SW480 (cell line): Measurements from ENCODE around the gene CCDC134.
"Not testable (repeated sequence)": the region's sequence is repeated elsewhere in the genome, so short reads cannot be mapped to it uniquely, and the experiment has no call there.

Experiments used
- DNase-seq: peaks from one replicate; pipeline ENCODE4 v3.0.0-alpha.2; 2016; ENCODE audit warnings: low spot score

The CCDC134 gene

DNA sequence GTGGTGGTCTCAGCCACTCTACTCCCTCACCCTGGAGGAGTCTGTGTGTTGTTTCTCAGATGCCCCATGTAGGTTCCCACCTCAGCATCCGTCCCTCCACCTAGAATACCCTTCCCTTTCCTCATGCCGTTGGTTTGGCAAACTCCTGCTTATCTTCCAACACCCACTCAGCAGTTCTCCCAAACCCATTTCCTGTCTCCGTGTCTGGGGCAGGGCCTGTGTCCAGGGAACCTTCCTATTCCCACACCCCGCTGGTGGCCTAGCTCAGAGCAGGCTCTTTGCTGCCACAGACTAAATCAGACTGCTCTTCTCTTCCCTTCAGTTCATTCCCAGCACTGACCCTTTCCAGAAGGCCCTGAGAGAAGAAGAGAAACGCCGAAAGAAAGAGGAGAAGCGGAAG lies 24.9 kb downstream of the CCDC134 start:
- DNase-seq = no peak

DNA sequence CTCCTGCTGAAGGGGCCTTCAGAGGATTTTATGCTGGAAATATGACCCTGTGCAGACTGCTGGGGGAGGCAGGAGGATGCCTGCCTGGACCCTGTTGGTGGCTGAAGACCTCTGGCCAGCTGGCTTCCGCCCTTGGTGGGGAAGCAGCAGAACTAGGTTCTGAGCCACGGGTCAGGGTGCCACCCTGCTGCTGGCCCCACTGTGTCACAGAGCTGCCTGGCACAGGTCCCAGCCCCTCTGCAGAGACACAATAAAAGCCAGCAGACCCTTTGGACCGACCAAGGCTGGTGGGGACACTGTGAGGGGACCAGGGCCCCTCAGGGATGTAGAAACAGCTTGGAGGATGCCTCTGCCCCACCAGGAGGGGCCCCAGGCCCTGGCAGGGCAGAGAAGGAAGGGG lies 25.5 kb downstream of the CCDC134 start:
- DNase-seq = no peak

DNA sequence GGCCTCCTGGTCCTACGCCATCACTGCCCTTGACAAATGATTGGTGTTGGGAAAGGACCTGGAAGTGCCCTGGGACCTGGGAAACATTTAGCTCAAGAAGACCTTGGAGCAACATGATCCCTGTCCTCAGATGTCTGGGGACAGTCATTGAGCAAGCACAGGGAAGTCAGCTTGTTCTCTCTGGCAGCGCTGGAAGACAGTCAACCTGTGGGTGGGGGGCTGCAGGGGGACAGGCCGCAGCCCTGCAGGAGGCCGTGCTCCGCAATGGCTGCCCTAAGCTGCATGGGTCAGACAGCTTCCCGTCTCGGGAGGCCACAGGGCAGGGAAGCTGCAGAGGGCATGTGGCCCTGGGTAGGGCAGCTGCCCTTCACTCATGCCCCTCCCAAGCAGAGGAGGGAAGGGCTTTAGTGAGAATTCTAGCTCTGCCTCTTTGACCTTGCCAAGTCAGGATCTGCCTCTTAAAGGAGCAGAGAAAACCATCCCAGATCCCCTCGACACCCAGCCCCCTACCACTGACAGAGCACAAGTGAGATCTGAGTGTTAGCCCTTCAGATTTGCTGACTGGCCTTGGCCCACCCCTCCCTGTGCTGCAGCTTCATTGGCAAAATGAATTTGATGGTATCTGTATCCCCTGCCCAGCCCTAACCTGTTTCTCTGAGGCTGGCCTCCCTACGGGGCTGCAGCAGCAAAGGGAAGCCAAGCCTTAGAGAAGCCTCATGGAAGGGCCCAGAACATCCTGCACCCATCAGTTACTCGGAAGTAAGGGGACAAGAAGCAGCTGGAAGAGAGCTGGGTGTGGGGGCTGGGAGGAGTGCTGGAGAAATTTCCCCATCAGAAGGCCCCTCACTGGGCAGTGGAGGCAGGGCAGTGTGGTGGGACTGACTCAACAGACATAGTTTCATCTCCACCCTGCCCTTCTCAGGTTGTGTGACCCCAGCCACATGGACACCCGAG lies 26.2 kb downstream of the CCDC134 start:
- DNase-seq = no peak

DNA sequence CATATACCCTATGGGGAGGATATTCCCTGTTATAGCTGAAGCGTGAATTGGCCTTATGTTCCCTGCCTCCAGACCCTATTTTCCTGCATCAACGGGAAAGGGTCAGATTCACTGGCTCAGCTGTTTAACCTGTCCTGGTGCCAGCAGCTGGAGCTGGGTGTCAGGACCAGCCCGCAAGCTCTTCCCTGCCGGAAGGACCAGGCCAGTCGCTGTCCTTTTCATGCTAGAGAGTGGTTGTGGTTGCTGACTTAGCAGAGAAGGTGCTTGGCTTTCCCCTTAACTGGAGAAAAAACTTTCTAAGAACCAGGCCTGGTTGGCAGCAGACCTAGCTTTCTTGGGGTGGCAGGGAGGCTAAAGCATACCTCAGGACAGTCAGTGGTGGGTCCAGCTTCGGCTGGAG lies 27.2 kb downstream of the CCDC134 start:
- no peak for DNase-seq

DNA sequence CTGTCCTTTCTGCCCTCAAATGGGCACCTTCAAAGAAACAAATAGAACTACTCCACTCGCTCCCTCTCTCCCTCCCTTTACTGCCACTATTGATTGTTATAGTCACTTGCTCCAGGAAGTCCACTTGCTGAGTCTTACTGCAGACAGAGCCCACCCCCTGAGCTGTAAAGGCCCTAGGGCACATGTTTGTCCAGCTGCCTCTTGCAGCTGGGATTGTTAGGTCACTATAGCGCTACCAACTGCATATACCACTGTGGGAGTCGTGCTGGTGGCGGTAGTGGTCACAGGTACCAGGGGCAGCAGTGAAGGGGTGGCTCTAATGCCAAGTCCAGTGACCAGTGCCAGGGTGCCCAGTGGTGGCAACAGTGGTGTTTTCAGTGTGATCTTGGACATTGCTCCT lies 28.0 kb downstream of the CCDC134 start:
- no peak for DNase-seq

DNA sequence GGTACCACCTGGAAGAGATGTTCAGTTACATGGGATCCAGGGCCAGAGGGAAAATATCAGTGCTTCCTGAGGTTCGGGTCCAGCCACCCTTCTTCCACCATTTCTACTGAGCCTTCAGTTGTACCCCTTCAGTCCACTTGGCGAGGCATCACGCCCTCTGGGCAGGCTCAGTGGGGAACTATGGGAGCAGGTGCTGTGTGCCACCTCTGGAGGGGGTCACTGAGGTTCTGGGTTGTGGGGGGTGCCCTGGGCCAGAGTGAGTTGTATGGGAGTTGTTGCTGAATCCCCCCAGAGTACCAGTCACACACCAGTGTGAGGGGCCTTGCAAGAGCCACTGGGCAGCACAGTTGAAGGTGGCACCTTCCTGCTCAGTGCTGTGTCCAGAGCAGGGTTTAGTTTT lies 29.7 kb downstream of the CCDC134 start:
- no peak for DNase-seq

DNA sequence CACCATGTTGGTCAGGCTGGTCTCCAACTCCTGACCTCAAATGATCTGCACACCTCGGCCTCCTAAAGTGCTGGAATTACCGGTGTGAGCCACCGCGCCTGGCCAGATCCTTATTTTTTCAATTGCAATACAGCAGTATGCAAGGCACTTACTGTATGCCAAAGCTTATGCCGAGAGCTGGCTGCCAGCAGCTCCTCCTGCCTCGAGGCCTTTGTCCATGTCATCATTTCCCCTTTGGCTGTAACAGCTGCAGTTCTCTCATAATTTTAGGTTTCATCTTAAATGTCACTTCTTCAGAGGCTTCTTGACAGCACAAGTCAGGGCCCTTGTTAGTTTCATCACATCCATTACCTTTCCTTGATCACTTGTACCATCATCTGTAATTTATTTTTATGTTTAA lies 30.9 kb downstream of the CCDC134 start:
- DNase-seq = no peak

DNA sequence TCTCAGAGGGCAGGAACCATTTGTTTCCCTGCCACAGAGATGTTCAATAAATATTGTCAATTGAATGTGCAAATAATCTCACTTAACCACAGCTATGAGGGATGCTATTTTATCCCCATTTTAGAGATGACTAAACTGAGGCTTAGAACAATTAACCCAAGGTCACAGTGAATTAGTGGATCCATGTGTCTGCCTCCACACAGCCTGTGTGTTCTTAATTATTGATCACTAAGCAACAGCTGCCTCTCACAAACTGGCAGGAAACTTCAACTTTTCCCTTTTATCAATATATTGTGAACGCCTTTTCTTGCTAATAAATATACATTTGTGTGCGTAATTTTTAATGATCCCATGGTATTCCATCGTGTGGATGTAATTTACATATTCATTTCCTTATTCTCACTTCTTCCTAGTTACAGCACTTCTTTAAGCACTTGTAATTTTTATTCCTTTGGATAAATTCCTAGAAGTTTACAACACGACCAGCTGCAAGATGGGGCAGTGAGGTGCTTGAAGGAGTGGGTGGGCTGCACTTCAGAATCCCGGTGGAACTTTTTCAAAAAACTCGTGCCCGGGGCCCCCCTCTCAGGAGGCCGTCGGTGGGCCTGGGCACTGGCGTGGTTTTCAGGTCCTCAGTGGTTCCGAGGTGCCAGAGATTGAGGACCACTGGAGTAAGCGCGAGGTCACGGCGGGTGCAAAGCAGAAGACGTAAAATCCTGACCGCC lies 31.5 kb downstream of the CCDC134 start:
- DNase-seq = peak; percentile 17

DNA sequence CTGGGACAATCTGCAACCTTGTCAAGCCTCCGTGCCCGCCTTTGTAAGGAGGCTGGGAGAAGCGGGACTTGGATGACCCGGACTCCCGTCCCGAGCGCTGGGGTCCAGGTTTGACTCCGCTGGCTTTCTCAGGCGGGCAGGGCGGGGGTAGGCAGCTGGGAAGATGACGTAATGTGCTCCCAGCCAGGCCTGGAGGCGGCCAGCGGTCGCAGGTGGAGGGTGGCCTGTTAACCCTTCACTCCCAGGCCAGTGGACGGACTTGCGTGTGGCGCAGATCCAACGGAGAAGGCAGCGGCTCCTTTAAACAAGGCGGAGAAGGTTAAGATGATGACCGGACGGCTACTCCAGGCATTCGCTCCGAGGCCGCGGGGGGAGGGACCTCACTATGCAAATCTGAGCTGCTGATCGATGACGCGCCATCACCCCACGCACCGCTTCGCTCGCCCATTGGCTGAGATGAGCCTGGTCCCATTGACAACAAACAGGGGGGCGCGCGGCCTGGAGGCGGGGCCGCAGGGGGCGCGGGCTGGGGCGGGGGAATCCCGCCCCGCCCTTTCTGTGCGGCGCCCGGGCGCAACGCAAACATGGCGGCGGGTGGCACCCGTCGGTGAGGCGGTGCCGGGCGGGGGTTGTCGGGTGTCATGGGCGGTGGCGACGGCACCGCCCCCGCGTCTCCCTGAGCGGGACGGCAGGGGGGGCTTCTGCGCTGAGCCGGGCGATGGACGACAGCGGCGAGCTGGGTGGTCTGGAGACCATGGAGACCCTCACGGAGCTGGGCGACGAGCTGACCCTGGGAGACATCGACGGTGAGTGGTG lies 32.3 kb downstream of the CCDC134 start, which contains the start of gene SREBF2:
Gene SREBF2, plus strand, starts transcription at position 553 of the 816 bp plus-strand sequence. Its CDS starts 166 bp downstream, at position 719.
- peak; percentile 99 for DNase-seq

DNA sequence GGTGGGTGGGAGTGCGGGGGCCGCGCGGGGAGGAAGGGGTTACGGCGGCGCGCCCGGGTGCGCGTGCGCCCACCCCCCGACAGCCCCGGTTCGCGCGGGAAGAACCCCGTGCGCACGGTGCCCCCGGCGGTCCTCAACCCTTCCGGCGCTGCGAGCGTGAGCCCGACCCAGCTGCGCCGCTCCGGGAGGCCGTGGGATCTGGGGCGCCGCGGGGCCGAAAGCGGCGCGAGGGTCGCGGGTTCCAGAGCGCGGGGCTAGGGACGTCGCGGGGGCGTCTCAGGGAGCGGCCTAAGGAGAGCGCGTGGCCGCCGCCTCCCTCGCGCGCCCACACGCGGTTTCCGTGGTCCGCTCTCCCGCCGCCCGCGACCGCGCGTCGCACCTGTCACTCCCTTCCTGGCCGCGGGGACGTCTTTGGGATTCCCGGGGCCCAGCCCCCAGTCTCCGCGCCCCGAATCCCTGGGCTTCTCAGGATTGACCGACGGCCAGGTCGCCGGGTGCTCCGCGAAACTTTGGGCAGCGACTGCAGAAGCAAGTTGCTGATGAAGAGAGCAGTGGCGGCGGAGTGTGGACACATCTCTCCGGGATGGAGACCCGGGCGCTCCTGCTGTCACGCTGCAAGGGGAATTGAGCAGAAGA lies 33.0 kb downstream of the CCDC134 start:
- DNase-seq = peak; percentile 14

DNA sequence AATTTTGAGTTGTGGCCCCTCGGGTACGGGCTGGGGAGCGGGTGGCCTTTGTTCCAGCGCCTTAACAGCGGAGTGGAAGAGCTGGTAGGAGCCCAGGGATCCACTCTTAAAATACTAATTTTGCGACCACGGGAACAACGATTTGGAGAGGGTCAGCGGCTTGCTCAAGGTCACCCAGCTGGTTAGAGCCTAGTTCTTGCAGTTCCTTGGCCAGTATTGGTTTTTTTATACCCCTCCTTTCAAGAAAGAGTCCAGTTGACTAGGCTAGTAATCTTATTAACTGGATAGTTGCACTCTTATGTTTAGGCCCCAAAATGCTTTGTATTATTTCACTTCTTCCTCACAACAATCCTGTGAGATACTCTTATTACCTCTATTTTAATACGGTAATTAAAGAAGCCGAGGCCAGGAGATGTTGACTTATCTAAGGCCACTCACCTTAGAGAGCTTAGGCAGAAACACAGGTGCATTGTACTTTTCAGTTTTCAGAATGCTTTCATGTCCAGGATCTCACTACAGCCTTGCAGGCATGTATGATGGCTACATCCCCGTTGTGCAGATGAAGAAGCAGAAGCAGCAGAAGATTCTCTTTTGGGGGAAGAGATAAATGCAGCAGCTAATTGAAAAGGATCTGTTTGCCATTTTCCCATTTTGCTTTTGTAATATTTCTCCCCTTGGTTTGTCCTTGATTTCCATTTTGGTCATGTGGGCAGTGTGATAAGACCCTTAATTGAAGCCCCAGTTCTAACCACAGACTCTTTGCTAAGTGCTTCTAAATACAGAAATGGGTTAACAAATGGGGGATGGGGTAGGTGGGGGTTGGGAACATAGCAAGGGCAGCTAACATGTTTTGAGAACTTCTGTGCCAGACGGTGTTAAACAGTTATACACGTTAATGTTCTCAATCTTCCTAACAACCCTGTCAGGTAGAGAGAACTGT lies 33.8 kb downstream of the CCDC134 start:
- no peak for DNase-seq

DNA sequence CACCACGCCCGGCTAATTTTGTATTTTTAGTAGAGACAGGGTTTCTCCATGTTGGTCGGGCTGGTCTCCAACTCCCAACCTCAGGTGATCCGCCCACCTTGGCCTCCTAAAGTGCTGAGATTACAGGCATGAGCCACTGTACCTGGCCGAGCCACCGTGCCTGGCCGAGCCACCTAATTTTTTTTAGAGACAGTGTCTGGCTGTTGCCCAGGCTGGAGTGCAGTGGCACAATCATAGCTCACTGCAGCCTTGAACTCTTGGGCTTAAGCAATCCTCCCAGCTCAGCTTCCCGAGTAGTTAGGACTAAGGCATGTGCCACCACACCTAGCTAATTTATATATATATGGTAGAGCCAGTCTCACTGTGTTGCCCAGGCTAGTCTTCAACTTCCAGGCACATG lies 35.0 kb downstream of the CCDC134 start:
- not testable (repeated sequence) for DNase-seq

DNA sequence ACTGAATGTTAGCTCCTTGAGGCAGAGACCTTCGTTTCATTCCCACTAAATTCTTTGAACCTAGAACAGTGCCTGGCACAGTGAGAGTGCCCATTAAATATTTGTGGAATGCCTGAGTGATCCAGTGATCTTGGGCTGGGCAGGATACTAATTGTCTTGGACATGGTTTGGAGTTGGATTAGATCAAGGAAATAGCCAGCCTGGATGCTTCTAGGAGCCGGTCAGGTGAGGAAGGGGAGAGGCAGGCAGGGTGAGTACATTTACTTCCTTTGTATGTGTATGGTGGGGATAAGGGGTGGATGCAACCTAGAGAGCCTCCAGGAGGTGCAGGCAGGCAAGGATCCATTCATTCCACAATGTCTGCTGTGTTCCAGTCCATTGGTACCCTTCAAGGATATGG lies 36.1 kb downstream of the CCDC134 start:
- no peak for DNase-seq

DNA sequence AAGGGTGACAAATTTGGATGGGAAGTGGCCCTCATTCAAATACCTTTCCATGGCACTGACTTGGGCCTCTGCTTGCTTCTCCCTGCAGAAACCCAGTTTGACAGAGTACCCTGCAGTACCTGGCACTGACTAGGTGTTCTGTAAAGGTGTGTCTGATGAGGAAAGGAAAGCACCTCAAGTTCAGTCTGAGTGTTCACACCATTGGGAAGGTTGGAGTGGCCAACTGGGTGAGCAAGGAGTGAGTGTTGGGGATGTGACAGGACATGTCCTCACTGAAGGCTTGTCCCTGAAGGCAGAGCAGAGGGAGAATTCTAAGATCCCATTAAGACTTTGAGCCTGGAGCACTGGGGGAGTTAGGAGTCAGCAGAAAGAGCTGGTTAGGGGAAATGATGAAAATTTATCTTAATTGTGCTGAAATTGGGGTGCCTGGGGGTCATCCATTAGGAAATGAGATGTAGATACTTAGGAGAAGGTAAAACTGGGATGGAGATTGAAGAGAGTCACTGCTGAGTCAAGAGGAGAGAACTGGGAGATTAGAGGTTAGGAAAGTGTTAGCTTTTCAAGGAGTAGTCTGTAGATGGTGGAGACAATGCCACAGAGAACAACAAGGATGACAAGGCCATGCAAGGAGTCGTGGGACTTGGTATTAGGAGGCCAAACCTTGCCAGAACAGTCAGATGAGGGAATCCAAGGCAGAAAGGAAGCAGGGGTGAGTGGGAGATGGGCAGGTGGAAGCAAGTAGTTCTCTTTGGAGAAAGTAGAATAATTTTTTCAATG lies 38.6 kb downstream of the CCDC134 start:
- DNase-seq = no peak

DNA sequence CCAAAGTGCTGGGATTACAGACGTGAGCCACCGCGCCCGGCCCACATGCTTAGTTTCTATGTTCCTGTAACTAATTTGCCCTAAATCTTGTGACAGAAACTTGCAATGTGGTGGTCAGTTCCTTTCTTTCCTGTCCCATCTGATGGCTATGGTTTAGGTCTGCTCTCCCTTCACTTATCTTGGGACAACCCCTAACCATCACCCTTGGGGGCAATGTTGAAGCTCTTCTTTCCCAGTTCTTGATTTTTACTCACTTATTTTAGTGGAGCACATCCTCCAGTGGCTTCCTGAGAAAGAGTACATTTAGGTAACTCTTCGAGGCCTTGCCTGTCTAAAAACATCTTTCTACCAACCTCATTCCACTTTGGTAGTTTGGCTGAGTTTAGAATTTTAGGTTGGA lies 39.7 kb downstream of the CCDC134 start:
- DNase-seq = no peak

DNA sequence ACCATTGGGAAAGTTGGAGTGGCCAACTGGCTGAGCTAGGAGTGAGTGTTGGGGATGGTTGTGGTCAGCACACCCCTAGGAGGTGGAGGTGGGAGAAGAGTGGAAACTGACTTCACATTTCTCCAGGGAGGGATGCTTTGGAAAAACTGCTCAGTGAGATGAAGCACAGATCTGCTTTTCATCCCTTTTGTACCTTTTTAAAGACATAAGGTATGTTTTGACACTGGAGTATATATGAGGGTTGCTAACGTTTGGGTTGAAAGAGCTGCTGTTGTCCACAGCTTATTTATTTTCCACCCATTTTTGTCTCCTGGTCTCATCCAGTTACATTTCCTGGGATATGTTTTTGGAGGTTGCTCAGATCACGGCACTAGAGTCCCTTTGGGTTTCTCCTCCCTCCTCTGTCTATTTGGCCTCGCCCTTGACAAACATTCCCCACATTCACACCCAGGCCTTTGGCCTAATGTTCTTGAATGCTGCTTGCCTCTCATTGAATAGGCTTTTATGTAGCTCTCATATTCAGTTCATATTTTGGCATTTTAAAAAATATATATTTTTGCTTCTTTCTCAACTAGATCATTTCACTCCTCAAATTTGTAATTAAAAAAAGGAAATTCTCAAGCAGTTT lies 40.7 kb downstream of the CCDC134 start:
- DNase-seq = peak; percentile 36

DNA sequence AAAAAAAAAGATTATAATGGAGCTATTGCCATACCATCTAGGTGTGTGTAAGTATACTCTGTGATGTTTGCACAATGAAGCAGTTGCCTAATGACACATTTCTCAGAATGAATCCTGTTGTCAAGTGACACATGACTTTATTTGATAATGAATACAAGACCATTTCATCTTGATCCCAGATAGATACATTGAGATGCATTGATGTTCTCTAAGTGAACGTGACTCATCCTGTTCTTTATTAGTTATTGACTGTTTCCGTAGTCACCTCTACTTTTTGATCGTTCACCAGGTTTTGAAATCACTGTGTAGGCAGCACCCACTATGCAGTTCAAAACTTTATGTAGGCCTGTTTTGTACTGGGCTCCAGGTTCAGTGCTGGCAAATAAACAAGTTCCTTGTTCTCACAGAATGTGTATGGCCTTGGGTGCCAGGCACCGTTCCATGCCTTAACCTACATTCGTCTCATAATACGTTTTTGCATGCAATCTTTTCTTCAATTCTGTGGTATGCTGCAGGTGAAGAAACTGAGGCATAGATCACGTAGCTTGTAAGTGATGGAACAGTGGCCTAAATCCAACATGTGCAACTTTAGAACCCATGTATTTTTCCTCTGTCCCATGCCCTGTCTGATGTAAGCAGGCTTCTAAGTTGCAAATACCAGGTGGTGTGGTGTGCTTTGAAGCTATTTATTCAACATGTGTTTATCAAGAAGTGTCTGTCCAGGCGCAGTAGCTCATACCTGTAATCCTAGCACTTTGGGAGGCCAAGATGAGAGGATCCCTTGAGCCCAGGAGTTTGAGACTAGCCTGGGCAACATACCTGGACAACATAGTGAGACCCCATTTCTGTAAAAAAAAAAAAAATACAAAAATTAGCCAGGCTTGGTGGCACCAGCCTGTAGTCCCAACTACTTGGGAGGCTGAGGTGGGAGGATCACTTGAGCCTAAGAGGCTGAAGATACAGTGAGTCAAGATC lies 42.8 kb downstream of the CCDC134 start:
- DNase-seq = no peak

DNA sequence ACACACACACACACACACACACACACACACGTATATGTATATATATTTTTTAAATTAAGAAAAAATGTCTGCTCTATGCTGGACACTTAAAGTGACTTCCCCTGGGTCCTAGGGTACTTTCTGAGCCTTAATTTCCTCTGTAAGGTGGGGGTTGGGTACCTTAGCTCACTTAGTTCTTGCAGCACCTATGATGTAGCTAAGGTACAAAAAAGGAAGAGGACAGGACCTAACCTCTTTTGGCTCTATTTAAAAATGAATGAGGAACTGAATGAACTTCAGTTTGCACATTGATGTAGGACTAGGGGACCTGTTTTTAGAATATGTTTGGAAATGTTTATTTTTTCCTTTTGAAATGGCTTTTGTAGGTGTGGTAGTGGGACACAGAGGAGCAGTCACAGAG lies 43.6 kb downstream of the CCDC134 start:
- no peak for DNase-seq
